Activated CD4-positive, alpha-beta T cell treated with anti-CD3 and anti-CD28 coated beads, Interleukin-2, amount 50 U/mL, for 1 hour (primary cell): ENCODE results near the gene TPST1.
A peak's percentile ranks its signal among the peaks of the same experiment; 100 is the strongest.
"Not testable (repeated sequence)": the region's sequence is repeated elsewhere in the genome, so short reads cannot be mapped to it uniquely, and the experiment has no call there.

Source experiments
- DNase-seq: peaks from one replicate; pipeline ENCODE4 v3.0.0-alpha.2; 2020

The TPST1 gene

GRCh38 chr7:66204822-66205740 lies at the start of gene TPST1:
TPST1 (plus strand) TSS chr7:66205334; CDS start chr7:66240426, 35,092 bp downstream.
- peak; percentile 72 for DNase-seq

GRCh38 chr7:66156035-66156434 lies 49.1 kb upstream of the TPST1 start:
- DNase-seq: not testable (repeated sequence)

- no peak for DNase-seq
These were observed 48.1 kb upstream of the TPST1 start for GRCh38 chr7:66157060-66157459.

- DNase-seq: no peak
These were observed 42.5 kb upstream of the TPST1 start for GRCh38 chr7:66162622-66163021.

GRCh38 chr7:66163186-66163610 lies 41.9 kb upstream of the TPST1 start:
- DNase-seq: no peak

- no peak for DNase-seq
These were observed 40.8 kb upstream of the TPST1 start for GRCh38 chr7:66164356-66164755.

GRCh38 chr7:66167773-66168387 lies 37.3 kb upstream of the TPST1 start:
- DNase-seq: no peak

- DNase-seq: no peak
These were observed 35.5 kb upstream of the TPST1 start for GRCh38 chr7:66169616-66170015.

GRCh38 chr7:66170309-66171231 lies 34.6 kb upstream of the TPST1 start:
- DNase-seq: no peak

- not testable (repeated sequence) for DNase-seq
These were observed 32.4 kb upstream of the TPST1 start for GRCh38 chr7:66172536-66173401.

GRCh38 chr7:66173856-66174255 lies 31.3 kb upstream of the TPST1 start:
- no peak for DNase-seq

GRCh38 chr7:66175006-66175405 lies 30.1 kb upstream of the TPST1 start:
- DNase-seq: not testable (repeated sequence)

- DNase-seq: no peak
These were observed 28.2 kb upstream of the TPST1 start for GRCh38 chr7:66176914-66177313.

- DNase-seq: no peak
These were observed 26.9 kb upstream of the TPST1 start for GRCh38 chr7:66178258-66178657.

- no peak for DNase-seq
These were observed 23.8 kb upstream of the TPST1 start for GRCh38 chr7:66181329-66181728.

- DNase-seq: no peak
These were observed 23.3 kb upstream of the TPST1 start for GRCh38 chr7:66181845-66182244.

- DNase-seq: no peak
These were observed 22.2 kb upstream of the TPST1 start for GRCh38 chr7:66182920-66183319.

GRCh38 chr7:66183700-66184099 lies 21.4 kb upstream of the TPST1 start:
- no peak for DNase-seq

- no peak for DNase-seq
These were observed 19.4 kb upstream of the TPST1 start for GRCh38 chr7:66185680-66186187.

- DNase-seq: no peak
These were observed 18.1 kb upstream of the TPST1 start for GRCh38 chr7:66186991-66187390.

GRCh38 chr7:66187905-66188304 lies 17.2 kb upstream of the TPST1 start:
- DNase-seq: no peak

- DNase-seq: no peak
These were observed 16.5 kb upstream of the TPST1 start for GRCh38 chr7:66188645-66189044.
